ENCODE data around the gene TM4SF18. TPM values are rescaled to one million over a fixed set of nuclear protein-coding genes. Genes with fewer than 3 reads are reported as not detected.

The TM4SF18 gene
- total RNA-seq, 1 experiment from 2014 or later: 54.5 TPM

GRCh38 chr3:149305376-149305775, 28.1 kb downstream of the TM4SF18 start:
- ChIA-PET POLR2A (no interaction called here), CTCF (no interaction called here)
- Histone ChIP-seq H3K4me1 (ENCODE audit: control insufficient read depth, insufficient read depth, low read length) (peaks cover 9% of the 10 kb centered on the region), H3K4me3 (ENCODE audit: low read depth in 2 of 2, low read length in 2 of 2) (no peak overlapping the region), H3K27me3 (ENCODE audit: control insufficient read depth, insufficient read depth, low read length) (no peaks in the 10 kb centered on the region), H3K36me3 (ENCODE audit: control insufficient read depth, insufficient read depth, low read length) (no peaks in the 10 kb centered on the region), H3K27ac (ENCODE audit: low read length) (peak overlapping the region; percentile 99; the same call in 1 of the 2 replicates), H3K9me3 (ENCODE audit: control insufficient read depth, insufficient read depth, low read depth, low read length) (peaks cover 30% of the 10 kb centered on the region; the same call in 1 of the 2 replicates)
- in situ Hi-C loops (cut with HindIII; ENCODE audit: low pct_unique_long_range_greater_than_20kb, low sequenced_read_pairs) (no loop called here), intact Hi-C loops (cut with micrococcal nuclease; ENCODE audit: unreplicated experiment) (no loop called here)
- ATAC-seq (no peak), DNase-seq (ENCODE audit: low read depth, low spot score) (no peak)
- TF ChIP-seq SIN3A (IDR thresholded peaks at IDR 0.05; ENCODE audit: borderline replicate concordance, insufficient read depth, low read depth, low read length) (no peak), TCF7L2 (IDR thresholded peaks at IDR 0.05; ENCODE audit: low read depth, low read length) (no peak), REST (IDR thresholded peaks at IDR 0.05; ENCODE audit: insufficient read depth in 1 of 2, low read depth in 2 of 2, low read length in 1 of 2) (no peak), POLR2AphosphoS5 (IDR thresholded peaks at IDR 0.05; ENCODE audit: low read depth, low read length) (no peak), CTCF (IDR thresholded peaks at IDR 0.05) (no peak)
- no TSS peak for BruUV-seq (replicated peaks)

GRCh38 chr3:149299938-149300801, 33.3 kb downstream of the TM4SF18 start:
- Histone ChIP-seq H3K36me3 (ENCODE audit: control insufficient read depth, insufficient read depth, low read length) (no peaks in the 10 kb centered on the region), H3K27me3 (ENCODE audit: control insufficient read depth, insufficient read depth, low read length) (no peaks in the 10 kb centered on the region), H3K4me1 (ENCODE audit: control insufficient read depth, insufficient read depth, low read length) (peaks cover 41% of the 10 kb centered on the region), H3K4me3 (ENCODE audit: low read depth in 2 of 2, low read length in 2 of 2) (peak overlapping the region in 1 of 2 experiments; percentile 28; a peak in 2 of 4 replicates), H3K9me3 (ENCODE audit: control insufficient read depth, insufficient read depth, low read depth, low read length) (peaks cover 32% of the 10 kb centered on the region; the same call in 1 of the 2 replicates), H3K27ac (ENCODE audit: low read length) (peak overlapping the region; percentile 99)
- ChIA-PET POLR2A (interaction anchor here (0.7 to 1.3 kb wide), 3 partner anchors 27 to 72 kb away, joined by 3 to 4 read pairs (median 3); no protein-coding TSS in a partner anchor), CTCF (interaction anchor here (1.0 kb wide), 1 partner anchor 35 kb away, joined by 3 read pairs; no protein-coding TSS in a partner anchor)
- intact Hi-C loops (cut with micrococcal nuclease; ENCODE audit: unreplicated experiment): loop anchor here (1.0 to 5.0 kb wide), 2 partner anchors 34 to 67 kb away; no protein-coding TSS in a partner anchor
- in situ Hi-C loops (cut with HindIII; ENCODE audit: low pct_unique_long_range_greater_than_20kb, low sequenced_read_pairs): no loop called here
- ATAC-seq (peak; percentile 96), DNase-seq (ENCODE audit: low read depth, low spot score) (peak; percentile 96)
- TF ChIP-seq POLR2AphosphoS5 (IDR thresholded peaks at IDR 0.05; ENCODE audit: low read depth, low read length) (peak; percentile 95), SIN3A (IDR thresholded peaks at IDR 0.05; ENCODE audit: borderline replicate concordance, insufficient read depth, low read depth, low read length) (0 out of 2 replicates have a peak, but pooled peaks have one; percentile 58), TCF7L2 (IDR thresholded peaks at IDR 0.05; ENCODE audit: low read depth, low read length) (peak; percentile 90), REST (IDR thresholded peaks at IDR 0.05; ENCODE audit: insufficient read depth in 1 of 2, low read depth in 2 of 2, low read length in 1 of 2) (peak in 1 of 2 experiments; percentile 58; a peak in 1 of 4 replicates), CTCF (IDR thresholded peaks at IDR 0.05) (0 out of 2 replicates have a peak, but pooled peaks have one; percentile 5)
- BruUV-seq (replicated peaks): no TSS peak
